GM21786 (cell line): ENCODE results near the gene GJC2.
"Not testable (repeated sequence)": the region's sequence is repeated elsewhere in the genome, so short reads cannot be mapped to it uniquely, and the experiment has no call there.

Source experiments
- ATAC-seq: cut with Tn5 transposase; IDR thresholded peaks from one replicate; pipeline ENCODE4 v1.9.1; 2021; ENCODE audit not compliant: unreplicated experiment

Gene GJC2

DNA sequence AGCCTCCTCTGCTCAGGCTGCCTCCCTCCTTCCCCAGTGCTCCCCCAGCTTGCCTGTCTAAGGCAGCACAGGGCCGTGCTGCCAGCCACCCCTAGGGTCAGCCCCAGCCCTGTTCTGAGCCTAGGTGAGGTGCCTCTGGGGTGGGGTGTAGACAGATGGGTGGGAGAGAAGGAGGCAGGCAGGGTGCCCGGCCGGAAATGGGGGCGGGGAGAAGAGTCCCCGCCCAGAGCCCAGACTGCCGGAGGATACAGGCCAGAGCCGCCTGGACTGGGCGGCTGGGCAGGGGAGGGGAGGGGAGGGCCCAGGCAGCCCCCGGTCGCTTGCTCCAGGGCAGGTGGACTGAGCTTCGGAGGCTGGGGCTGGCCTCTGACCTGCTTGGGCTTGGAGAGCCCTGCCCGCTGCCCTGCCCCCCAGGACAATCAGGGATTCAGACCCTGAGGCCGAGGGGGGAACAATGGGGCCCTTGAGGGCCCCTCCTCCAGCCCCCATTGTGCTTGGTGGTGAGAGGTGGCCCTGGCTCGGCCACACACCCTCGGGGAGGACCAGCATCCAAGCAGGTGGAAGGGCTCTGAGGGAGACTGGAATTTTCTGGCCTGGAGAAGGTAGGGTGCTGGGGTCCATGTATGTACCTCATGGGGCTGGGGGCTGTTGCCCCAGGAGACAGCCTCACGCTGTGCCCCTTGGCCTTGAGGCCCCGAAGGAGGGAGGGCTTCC, at the start of gene GJC2:
TSS of gene GJC2 (plus strand) at position 525 of the 714 bp plus-strand sequence. CDS start 7,829 bp downstream, outside the sequence.
- no peak for ATAC-seq

DNA sequence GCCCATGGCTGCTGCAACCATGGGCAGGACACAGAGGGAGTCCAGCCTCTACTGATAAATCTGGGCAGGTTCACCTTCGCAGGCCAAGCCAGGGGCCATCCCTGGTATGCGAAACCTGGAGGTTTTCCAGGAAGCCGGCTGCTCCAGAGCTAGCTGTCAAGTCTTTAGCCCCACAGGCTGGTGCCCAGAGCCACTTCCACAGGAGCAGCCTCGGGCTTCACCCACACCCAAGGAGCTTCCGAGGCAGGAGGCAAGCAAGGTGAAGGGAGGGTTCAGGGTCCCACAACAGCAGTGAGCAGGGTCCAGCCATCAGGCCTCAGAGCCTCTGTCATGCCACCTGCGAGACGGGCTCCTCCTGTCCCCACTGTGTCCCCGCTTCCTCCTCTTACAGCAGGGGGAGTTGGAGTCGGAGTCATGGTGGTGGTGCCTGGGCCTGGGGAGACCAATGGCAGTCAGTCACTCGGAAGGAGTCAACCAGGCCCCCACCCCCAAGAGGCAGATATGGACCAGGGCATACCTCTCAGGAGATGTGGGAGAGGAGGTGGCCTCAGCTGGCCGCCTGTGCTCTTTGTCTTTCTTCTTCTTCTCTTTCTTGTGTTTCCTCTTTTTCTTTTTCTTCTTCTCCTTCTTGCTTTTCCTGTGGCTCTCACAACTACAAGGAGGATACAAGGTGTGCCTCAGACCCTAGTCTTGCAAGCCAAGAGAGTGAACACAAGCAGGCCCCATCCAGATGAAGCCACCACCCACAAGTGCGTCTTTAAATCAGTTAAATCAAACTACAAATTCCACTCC, 48.7 kb upstream of the GJC2 start:
- ATAC-seq = no peak

DNA sequence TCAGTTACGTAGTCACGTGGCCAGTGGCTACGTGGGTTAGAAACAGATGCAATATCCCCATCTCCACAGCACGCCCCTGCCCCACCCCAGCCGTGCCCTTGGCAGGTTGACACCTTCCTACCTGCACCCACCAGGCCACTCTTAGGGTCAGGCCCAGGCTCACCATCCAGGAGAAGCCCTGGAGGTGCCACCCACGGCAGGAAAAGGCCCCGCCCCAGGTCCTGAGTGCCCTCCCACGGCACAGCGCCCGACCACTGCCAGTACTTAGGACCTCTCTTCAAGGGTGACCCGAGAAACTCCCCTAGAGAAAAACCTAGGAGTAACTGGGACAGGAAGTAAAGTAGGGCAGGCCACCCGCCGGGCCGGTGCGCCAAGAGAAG, 48.1 kb upstream of the GJC2 start:
- no peak for ATAC-seq

DNA sequence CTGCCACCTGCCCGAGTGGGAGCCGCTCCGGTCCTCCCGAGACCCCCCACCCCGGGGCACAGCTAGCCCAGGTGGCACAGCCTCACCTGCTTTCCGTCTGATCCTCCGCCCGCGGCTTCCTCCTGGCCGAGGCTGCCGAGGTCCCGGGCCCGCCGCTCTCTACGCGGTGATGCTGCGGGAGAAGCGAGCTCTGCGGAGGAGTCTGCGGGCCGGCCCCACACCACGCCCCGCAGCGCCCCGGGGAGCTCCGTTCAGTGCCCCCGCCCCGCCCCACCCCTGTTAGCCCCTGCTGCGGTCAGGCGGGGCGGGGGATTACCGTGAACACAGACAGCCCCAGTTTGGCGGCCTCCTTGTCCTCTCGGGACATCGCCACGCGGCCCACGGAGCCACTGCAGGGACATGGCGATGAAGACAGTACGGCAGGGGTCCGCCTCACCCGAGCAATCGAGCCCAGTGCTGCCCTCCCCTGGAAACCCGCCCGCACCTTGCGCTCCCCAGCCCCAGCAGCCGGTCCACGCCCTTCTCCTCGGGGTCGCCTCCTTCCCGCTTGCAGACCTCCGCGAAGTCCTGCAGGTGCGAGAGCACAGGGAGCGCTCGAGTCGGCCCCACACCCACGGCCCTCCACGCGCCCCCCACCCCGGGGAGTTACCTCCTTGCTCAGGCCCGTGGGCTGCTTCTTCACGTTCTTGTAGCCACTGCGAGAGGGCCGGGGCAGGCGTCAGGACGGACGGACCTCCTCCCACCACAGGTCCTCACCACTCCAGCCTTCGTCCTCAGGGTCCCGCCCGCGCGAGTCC, 47.5 kb upstream of the GJC2 start:
- ATAC-seq = peak; percentile 19

DNA sequence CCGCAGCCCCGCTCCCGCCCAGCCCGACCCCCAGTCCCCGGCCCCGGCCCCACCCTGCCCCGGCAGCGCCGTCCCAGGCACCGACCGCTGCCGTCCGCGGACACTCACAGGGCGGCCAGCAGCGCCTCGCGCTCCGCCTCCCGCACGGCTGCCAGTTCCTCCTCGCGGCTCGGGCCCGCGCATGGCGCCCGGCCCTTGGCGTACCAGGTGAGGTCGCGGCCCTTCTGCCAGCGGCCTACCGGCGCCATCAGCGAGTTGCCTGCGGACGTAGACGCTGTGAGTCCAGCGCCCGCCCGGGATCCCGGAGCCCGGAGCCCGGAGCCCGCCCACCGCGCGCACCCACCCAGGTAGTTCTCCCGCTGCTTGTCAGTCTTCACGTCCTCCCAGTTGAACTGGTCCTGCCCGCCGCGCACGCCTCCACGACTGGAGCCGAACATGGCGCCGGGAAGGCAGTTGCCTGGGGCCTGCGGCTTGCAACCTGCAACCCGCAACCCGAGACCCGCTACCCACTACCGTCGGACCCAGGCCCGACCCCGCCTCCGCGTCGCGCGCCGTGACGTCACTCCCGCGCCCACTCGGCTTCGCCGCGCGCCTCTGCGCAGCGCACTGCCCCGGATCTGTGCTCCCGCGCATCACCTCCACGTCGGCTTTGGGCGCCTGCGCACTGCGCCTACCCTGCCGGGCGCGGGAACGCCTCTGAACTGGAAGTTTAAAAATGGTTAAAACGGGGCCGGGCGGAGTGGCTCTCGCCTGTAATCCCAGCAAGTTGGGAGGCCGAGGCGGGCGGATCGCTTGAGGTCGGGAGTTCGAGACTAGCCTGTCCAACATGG, 46.7 kb upstream of the GJC2 start, which contains the start of gene C1orf35:
TSS of gene C1orf35 (minus strand) at position 535 of the 830 bp plus-strand sequence. CDS start at position 437, 98 bp downstream.
- peak; percentile 73 for ATAC-seq

DNA sequence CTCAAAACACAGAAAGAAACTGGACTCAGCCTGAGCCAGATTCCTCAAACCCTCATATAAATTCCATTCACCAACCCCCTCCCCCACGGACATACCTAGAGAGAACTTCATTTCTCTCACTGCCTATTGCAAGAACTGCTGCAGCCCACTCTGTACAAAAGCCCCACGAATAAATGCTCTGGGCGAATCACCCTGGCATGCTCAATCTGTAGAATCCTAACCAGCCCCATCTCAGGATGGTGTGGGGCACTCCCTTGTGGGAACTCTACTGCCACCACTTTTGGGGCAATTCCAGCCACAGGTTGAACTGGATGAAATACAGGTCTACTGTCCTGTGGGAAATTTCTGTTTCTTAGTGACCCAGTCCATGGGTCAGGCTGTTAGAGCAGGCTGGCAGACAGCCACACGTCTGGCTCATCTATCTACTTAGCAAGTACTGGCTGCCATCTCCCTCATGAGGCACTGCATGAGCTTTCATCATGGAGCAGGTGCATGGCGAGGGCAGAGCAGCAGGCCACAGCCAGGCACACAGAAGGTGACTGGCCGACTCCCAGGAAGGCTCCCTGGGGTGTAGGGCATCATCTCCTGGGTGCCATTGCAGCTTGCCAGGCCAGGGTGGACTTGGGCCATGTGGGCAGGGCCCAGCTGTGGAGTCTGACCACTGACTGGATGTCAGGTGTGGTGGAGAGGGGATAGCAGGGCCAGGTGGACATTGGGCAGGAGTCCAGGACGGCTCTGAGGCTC, 45.0 kb upstream of the GJC2 start:
- ATAC-seq = no peak

DNA sequence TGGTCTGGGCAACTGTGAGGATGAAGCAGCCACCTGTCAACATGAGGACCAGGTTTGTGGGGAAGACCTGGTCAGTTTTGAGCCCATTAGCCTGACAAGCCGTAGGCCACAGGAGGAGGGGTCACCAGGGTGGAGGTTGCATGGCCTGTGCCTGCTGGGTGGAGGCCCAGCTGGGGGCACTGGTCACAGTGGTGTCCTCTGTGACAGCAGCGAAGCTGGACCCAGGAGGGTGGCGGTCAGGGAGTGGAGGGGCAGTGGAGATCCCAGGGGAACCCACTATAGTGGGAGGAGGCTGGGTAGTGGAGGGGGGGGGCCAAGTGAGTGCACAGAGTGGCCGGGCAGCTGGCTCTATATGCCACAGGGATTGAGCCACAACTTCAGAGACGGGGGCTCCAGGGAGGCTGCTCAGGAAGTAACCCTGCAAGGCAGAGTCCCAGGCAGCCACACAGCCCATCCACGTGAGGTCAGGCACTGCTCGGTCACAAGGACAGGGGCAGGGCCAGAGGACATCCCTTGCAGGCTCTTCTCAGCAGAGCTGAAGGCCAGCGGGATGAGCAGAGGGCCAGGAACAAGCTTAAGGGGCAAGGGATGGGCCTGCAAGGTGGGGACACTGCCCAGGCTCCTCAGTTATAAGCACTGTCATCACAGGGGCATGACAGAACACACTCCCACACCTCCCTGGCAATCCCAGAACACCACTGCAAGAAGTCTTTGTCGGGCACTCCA, 44.3 kb upstream of the GJC2 start:
- ATAC-seq = no peak

DNA sequence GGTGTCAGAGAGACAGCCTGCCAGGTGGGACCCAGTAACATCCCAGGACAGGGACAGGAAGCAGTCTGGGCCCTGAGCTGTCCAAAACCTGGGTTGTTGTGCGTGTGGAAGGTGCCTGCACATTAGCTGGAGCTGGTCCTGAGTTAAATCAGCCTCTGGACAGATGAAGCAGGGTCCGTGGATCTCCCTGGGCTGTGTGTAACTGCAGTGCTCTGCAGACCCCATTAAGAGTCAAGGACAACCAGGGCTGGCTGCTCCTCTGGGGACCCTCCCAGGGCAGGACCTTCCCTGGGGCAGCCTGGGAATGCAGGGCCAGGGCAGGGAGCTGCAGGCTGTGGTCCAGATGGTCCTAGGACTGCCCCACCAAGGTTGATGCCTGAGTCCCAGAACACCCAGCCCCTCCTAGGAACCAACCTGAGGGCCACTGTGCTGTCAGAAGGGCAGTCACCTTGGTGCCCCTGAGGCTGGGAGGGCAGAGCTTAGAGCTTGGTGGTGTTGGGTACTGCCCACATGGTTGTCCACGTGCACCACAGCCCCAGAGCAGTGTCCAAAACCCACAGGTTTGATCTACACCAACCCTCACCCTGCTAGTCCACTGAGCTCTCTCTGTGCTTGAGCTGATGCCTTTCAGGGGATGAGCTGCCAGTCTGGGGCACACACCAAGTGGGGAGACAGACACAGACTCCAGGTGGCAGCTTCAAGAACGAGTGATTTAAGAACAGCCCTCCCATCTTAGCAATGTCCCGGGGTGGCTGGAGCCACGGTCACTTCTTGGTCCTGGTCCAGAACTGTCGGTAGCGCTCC, 43.5 kb upstream of the GJC2 start:
- ATAC-seq = no peak

DNA sequence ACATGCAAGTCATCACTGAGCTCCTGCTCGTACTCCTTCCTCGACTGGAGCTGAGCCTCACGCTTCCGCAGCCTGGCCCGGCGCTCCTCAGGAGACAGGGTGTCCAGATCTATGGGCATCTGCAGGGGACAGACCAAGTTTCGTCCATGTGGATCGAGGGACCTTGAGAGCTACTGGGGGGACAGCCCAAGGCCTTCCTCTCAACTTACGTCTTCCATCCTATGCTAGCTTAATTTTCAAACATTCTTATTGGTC, 43.0 kb upstream of the GJC2 start:
- ATAC-seq = no peak

DNA sequence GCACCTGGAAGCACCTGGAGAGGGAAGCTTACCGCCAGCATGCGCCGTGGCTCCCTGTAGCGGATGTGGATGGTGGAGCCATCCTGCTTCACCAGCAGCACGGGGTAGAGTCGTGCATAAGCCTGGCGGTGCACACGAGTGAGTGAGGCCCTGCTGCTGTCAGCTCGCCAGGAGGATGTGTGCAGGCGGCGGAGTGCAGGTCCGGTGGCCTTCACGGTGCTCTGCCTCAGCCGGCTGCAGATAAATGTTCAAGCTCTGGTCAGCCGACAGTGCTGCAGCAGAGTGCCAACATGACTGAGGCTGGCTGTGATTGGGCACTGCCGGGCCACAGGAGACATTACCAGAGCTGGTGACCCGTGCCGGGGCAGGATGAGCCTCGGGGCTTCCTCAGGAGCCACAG, 42.1 kb upstream of the GJC2 start:
- ATAC-seq = no peak

DNA sequence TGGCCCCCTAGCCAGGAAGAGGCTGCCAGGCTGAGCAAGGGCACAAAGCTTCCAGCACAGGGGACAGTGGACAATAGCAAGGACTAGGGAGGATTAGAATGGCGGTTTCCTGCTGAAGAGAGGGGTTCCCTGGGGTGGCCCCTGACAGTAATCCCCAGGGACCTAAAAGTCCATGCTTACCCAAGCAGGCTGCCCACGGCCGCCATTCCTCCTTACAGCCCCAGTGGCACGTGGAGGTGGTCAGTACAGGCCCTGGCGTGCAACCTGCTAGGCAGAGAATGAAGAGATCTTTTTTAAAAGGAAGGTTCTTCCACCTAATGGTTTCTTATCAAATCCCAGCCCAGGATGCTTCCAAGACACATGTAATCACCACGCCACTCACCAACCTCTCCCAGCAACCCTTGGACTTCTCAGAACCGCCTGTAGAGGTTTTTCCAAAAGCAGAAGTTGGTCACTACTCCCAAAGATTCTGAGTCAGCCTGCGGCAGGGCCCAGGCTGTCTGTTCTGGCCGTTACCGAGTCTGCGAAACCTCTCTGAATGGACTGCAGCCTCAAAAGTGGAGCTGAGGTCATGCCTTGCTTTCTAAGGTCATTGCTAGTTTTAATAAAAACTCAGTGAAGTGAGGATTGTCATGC, 41.6 kb upstream of the GJC2 start:
- no peak for ATAC-seq

DNA sequence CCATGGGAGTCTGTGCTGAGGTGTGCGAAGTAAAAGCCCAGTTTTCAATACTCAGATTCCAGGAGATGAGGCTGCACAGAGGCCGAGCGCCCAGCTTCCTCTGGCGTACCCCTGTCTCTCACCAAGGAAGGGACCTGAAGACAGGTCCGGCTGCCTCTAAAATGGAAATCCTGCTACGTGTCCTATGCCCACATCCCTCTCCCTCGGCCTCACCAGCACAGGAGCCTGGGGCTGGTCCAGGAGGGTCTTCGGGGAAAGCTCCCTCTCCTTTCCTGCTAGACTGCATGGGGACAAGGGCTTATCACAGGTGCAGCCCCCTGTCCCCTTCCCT, 41.0 kb upstream of the GJC2 start:
- peak; percentile 2 for ATAC-seq

DNA sequence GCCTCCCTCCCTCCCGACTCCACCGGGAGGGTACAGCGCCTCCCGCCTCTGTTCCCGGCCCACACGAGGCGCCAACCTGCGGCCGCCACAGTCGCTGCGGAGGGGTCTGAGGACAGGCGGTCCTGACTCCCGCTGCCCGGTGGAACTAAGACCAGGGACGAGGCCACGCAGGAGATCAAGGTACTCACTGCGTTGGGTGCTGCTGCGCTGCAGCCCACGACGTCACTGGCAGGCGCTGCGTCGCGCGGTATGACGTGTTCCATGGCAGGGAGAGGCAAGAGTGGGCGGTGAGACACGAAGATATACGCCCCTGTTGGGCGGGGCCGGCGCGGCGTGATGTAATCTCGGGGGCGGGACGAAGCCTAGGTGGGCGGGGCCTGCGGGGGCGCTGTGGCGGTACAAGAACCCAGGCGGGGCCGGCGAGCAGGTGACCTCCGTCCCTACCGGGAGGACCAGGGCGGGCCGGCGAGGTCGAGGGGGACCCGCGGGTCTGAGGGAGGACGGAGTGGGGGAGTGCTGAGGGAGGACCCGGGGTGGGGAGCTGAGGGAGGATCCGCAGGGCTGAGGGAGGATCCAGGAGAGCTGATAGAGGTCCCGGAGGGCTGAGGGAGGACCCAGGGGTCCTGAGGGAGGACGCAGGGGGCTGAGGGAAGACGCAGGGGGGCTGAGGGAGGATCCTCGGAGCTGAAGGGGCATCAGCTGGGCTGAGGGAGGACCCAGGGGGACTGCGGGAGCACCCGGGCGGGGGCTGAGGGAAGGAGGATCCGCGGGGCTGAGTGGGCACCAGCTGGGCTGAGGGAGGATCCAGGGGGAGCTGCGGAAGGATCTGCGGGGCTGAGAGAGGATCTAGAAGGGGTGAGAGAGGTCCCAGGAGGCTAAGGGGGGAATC, 40.4 kb upstream of the GJC2 start, which contains the start of gene MRPL55:
TSS of gene MRPL55 (minus strand) at position 227 of the 889 bp plus-strand sequence. CDS start 1,039 bp downstream, outside the sequence.
- ATAC-seq = peak; percentile 93

DNA sequence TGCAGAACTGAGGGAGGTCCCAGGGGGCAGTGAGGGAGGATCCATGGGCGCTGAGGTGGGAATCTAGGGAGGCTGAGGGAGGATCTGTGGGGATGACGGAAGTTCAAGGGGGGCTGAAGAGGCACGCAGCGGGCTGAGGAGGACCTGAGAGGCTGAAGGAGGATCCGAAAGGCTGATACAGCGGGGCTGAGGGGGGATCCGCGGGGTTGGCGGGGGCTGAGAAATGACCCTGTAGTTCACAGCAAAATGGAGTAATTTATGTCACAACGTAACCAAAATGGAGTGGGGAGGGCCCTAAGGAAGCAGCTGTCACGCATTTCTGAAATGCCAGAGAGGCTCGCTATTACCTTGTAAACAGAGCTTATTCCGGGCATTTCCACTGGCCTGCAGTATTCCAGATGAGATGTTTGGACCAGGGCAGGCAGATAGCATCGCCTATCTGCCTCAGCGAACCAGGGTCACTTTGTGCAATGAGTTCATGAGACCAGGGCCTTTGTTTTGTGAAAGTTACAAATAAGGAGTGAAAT, 39.7 kb upstream of the GJC2 start:
- no peak for ATAC-seq

DNA sequence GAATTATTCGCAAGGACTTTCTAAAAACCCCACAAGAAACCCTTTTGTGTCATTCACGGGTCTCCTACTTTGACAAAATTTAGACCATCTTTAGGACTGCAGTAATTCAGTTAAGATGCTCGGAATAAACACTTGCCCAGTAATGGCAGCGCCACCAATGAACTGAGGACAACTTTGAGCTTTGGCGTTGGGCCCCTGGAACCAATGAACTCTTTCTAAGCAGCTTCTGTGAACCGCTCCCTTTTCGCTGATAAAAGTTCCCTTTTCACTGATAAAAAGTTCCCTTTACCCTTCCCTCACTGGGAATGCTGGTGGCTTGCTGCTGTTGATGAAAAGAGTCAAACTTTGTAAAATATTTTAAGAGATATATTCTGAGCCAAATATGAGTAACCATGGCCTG, 39.2 kb upstream of the GJC2 start:
- ATAC-seq = no peak

DNA sequence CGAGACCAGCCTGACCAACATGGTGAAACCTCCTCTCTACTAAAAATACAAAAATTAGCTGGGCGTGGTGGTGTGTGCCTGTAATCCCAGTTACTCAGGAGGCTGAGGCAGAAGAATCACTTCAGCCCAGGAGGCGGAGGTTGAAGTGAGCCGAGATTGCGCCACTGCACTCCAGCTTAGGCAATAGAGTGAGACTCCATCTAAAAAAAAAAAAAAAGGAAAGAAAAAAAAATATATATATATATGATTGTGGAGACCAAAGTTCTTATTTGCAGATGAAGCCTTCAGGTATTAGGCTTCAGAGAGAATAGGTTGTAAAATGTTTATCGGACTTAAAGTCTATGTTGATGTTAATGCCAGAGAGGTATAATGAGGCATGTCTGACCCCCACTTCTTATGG, 38.4 kb upstream of the GJC2 start:
- ATAC-seq = not testable (repeated sequence)

DNA sequence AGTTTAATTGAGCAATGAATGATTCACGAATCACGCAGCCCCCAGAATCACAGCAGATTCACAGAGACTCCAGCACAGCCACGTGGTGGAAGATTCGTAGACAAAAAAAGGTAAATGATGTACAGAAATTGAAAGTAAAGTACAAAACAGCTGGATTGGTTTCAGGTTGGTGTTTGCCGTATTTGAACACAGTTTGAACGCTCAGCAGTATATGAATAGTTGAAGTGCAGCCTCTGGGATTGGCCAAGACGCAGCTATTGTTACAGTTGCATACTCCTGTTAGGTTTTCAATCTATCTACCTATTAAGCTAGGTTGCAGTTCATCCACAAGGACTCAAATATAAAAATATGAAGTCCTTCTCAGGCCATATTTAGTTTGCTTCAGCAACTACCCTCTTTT, 37.6 kb upstream of the GJC2 start:
- no peak for ATAC-seq
